Kidney (tissue), 14 donors: Measurements from ENCODE around the gene FGF2. TPM values are rescaled to one million over a fixed set of nuclear protein-coding genes. Genes with fewer than 3 reads are reported as not detected.
A peak's percentile ranks its signal among the peaks of the same experiment; 100 is the strongest.

Experiments used
- DNase-seq, 5 donors: peaks; one replicate each; pipeline ENCODE4 v3.0.0-alpha.2; 2013 to 2020
- FAIRE-seq: peaks from 2 replicates; lab custom pipeline; 2012; peaks lifted over from hg19 to GRCh38; lab: Jason Lieb, UNC
- H3K27ac ChIP-seq, 2 donors: one replicate each; pipeline ENCODE4 v1.7.0; 2013; ENCODE audit warnings: low read depth in 2 of 2, low read length in 2 of 2, inconsistent platforms in 1 of 2
- H3K27me3 ChIP-seq: one replicate; pipeline ENCODE4 v1.7.1; 2013; ENCODE audit warnings: low read length, inconsistent platforms; ENCODE audit not compliant: control insufficient read depth, insufficient read depth
- H3K36me3 ChIP-seq, 3 donors: one replicate each; pipeline versions ENCODE4 v1.7.0 to v1.7.1; 2013; ENCODE audit warnings: low read length in 3 of 3, control low read depth in 1 of 3, inconsistent platforms in 1 of 3; ENCODE audit not compliant: insufficient read depth in 3 of 3, control insufficient read depth in 2 of 3
- H3K4me1 ChIP-seq, 3 donors: one replicate each; pipeline versions ENCODE4 v1.7.0 to v1.7.1; 2013; ENCODE audit warnings: low read length in 3 of 3, inconsistent platforms in 1 of 3, low read depth in 1 of 3; ENCODE audit not compliant: control insufficient read depth in 2 of 3, insufficient read depth in 2 of 3
- H3K4me3 ChIP-seq, 3 donors: one replicate each; pipeline versions ENCODE4 v1.7.0 to v1.8.1; 2013; ENCODE audit warnings: low read length in 3 of 3, control low read depth in 1 of 3, inconsistent platforms in 1 of 3
- H3K9ac ChIP-seq, 3 donors: one replicate each; pipeline versions ENCODE4 v1.7.0 to v1.7.1; 2013; ENCODE audit warnings: low read length in 3 of 3, control low read depth in 1 of 3, inconsistent platforms in 1 of 3
- H3K9me3 ChIP-seq, 3 donors: one replicate each; pipeline versions ENCODE4 v1.7.0 to v1.7.1; 2013; ENCODE audit warnings: low read length in 3 of 3, control low read depth in 1 of 3, inconsistent platforms in 1 of 3; ENCODE audit not compliant: control insufficient read depth in 2 of 3, insufficient read depth in 1 of 3
- intact Hi-C: fragments of 100-400 bp; cut with DNase I; formaldehyde crosslinking; loops from one replicate; pipeline ENCODE4 v1.11.1; 2022
- polyA plus RNA-seq: library from polyadenylated mRNA; stranded (reverse); fragments of 350-450 nt; fragmentation: Illumina TruSeq; extraction: RNeasy Lipid Tissue Mini Kit (QIAGEN cat#74804); gene quantifications from one replicate; pipeline ENCODE4 v1.2.3, GENCODE V29; 2014; ENCODE audit warnings: low read depth, low replicate concordance; ENCODE audit not compliant: insufficient read depth
- total RNA-seq: library from RNA; stranded (reverse); fragmentation: NEBNext Ultra II Directional; extraction: Animal tissue kit (Norgen Biotek cat#: 25700); gene quantifications from one replicate; pipeline ENCODE4 v1.2.1, GENCODE V29; 2021
- TF ChIP-seq, protein P1 (sequence below): IDR thresholded peaks from 3 replicates; pipeline ENCODE4 v1.5.1; 2012; ENCODE audit warnings: mild to moderate bottlenecking, moderate library complexity, borderline replicate concordance; ENCODE audit not compliant: insufficient read depth; ENCODE audit errors: extremely low read depth
- donor health status: control.
- donor health status: control.
- donor health status: control.
- donor health status: control.
- donor health status: control.
- donor health status: DM: yes; HTN: yes; CAD: no.
- donor health status: Normal renal cell carcinoma (clear cell type).

Gene FGF2
- total and polyA plus RNA-seq, 2 donors from 2014 or later, result 2.3 to 16.9 TPM

DNA sequence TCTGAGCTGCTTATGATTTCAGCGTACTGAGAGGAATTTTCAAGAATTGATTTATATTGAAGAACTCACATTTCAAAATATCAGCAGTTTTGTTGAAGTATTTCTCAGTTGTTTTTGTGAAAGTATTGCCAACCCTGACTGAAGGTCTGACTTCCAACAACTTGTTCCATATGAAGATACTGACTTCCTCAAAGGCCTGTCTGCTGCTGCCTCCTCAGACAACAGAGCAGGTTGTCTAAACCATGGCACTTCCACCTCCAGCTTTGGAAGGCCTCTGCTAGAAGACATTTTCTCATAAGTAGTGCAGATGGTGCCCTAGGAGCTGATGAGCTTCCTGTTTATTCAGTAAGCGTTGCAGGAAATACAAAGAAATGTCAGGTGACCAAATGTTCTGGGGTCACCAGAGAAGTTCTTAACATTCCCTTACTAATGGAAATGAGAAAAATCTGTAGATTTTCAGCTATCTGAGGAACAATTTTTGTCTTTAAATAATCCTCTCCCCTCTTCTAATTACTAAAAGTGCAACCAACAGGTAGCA, 28.8 kb downstream of the FGF2 start:
- Histone ChIP-seq H3K36me3 (no peaks in the 10 kb centered on the region), H3K9me3 (no peaks in the 10 kb centered on the region), H3K9ac (peak overlapping the region in 1 of 3 donors; percentile 27), H3K4me1 (peaks cover 0 to 3% (median 0%) of the 10 kb centered on the region in 3 donors), H3K4me3 (peak overlapping the region in 1 of 3 donors; percentile 59), H3K27me3 (no peaks in the 10 kb centered on the region), H3K27ac (no peak overlapping the region)
- TF ChIP-seq, protein P1, sequence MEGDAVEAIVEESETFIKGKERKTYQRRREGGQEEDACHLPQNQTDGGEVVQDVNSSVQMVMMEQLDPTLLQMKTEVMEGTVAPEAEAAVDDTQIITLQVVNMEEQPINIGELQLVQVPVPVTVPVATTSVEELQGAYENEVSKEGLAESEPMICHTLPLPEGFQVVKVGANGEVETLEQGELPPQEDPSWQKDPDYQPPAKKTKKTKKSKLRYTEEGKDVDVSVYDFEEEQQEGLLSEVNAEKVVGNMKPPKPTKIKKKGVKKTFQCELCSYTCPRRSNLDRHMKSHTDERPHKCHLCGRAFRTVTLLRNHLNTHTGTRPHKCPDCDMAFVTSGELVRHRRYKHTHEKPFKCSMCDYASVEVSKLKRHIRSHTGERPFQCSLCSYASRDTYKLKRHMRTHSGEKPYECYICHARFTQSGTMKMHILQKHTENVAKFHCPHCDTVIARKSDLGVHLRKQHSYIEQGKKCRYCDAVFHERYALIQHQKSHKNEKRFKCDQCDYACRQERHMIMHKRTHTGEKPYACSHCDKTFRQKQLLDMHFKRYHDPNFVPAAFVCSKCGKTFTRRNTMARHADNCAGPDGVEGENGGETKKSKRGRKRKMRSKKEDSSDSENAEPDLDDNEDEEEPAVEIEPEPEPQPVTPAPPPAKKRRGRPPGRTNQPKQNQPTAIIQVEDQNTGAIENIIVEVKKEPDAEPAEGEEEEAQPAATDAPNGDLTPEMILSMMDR, result no peak
- FAIRE-seq (no peak), DNase-seq (no peak)
- intact Hi-C loops, result no loop called here

DNA sequence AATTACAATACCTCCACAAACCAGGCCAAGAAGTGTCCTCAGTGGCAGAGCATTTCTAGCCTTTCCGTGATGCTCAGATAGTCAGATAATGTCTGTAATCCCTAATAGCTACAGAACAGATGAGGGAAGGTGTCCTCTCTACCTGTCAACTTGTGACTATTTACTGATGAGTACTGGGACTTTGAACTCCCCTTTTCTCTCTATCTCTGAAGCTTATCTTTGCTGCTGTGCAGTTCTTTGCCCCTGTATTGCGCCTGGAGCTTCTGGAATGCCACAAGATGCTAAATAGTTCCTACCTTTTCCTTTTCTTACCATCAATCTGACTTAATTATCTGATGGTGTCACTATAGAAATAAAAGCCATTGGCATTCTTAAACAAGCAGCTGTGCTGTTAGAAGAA, 30.5 kb downstream of the FGF2 start:
- Histone ChIP-seq H3K9ac (no peak overlapping the region), H3K36me3 (no peaks in the 10 kb centered on the region), H3K27me3 (no peaks in the 10 kb centered on the region), H3K27ac (no peak overlapping the region), H3K4me1 (peaks cover 0 to 3% (median 0%) of the 10 kb centered on the region in 3 donors), H3K9me3 (no peaks in the 10 kb centered on the region), H3K4me3 (no peak overlapping the region)
- FAIRE-seq, result no peak
- DNase-seq, result peak in 2 of 5 donors; percentile 32 to 36
- intact Hi-C loops, result no loop called here
- TF ChIP-seq, protein P1, result no peak

DNA sequence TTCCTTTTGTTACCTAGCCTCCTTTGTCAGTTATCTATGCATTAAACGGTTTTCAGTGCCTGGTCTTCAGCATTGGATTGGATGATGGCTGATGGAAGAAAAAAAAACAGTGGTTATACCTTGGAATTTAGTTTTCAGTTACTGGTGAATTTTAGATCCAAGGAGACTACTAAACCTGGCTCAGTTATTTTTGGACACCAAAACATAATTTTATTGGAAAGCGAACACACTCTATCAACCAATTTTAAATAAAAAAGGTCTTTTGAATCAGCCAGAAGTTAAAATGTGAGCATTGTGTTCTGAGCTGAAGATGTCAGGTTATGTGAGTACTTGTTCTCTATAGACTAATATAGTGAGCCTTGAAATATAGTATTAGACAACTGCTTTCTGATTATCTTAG, 32.1 kb downstream of the FGF2 start:
- Histone ChIP-seq H3K9me3 (no peaks in the 10 kb centered on the region), H3K4me1 (peaks cover 0 to 3% (median 0%) of the 10 kb centered on the region in 3 donors), H3K4me3 (no peak overlapping the region), H3K36me3 (no peaks in the 10 kb centered on the region), H3K27me3 (no peaks in the 10 kb centered on the region), H3K9ac (no peak overlapping the region), H3K27ac (no peak overlapping the region)
- TF ChIP-seq, protein P1, result no peak
- FAIRE-seq, result no peak
- no peak for DNase-seq
- intact Hi-C loops, result no loop called here
